Measurements from ENCODE around the gene SSR4. TPM values are rescaled to one million over a fixed set of nuclear protein-coding genes. Genes with fewer than 3 reads are reported as not detected.

SSR4 gene
- 379 to 436 TPM (median 396 TPM) in 5 replicates for total RNA-seq (2022; extraction: Qiagen RNA extraction; ENCODE audit: low read depth)

DNA sequence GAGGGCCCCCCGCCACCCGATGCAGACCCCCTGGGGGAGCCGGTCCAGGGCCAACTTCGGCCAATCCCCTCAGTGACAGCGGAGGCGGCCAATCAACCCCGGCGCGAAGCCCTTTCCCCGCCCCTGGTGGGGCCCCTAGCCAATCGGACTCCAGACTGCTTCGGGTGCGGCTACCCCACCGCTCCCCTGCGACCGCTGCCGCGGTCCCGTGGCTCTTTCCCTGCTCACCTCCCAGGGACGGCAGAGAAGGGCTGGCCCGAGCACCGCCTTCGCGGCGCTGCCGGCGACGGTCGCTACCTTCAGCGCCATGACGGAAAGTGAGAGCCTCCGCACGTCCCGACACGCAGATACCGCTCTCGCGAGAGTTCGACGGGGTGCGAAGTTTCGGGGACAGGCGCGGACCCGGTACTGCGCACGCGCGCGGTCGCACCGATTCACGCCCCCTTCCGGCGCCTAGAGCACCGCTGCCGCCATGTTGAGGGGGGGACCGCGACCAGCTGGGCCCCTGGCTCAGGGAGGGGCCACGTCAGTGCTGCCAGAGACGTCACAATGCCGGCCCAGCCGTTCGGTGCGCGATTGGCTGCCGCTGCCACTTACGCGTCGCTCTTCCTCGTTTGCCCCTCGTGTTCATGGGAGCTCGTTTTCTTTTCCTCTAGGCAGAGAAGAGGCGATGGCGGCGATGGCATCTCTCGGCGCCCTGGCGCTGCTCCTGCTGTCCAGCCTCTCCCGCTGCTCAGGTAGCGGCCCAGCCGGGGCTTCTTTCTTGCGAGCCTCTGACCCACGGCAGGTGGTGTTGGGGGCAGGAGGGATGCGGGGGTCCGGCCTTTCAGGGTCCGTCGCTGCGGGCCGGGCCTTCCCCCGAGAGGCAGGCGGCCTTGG is at the start of gene SSR4, which contains the start of gene IDH3G:
Gene SSR4, plus strand, starts transcription at position 651 of the 879 bp plus-strand sequence. Its CDS starts 20 bp downstream, at position 671.
Gene IDH3G, minus strand, starts transcription at position 358 of the 879 bp plus-strand sequence. Its CDS starts 49 bp downstream, at position 309.

DNA sequence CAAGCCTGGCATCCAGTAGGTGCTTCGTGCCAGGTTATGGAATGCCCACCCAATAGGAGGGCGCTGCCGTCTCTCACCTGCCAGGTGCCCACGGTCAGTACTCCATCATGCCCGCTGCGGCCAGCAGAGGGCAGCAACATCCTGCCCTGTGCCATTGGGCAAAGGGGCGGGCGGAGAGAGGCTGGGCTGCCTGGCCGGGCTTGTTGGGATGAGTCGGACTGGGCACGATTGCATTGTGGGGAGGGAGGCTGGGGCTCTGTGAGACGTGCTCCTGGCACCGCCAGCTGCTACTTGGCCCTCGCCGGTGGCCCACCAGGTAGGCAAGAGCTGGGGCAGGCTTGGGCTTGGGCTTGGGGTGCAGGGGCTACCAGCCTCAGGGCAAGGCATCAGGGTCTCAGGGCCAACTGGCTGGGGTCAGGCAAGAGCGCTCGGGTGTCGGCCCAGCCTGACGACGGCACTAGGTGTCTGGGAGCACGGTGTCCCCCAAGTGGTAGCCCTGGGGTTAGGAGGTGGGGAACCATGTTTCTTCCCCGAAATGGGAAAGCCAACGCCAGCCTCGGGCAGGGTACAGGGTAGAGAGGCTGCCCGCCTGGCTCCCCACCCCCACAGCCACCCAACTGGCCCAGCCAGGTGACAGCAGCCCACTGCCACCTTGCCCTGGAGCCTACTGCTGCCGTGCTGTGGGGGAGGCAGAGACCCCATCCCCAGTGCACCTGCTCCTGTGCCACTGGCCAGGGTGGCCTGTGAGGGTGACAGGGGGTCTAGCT is 30.3 kb upstream of the SSR4 start, which contains the start of gene PLXNB3:
Gene PLXNB3, plus strand, starts transcription at position 261 of the 767 bp plus-strand sequence. CDS start 1,287 bp downstream, outside the sequence.

DNA sequence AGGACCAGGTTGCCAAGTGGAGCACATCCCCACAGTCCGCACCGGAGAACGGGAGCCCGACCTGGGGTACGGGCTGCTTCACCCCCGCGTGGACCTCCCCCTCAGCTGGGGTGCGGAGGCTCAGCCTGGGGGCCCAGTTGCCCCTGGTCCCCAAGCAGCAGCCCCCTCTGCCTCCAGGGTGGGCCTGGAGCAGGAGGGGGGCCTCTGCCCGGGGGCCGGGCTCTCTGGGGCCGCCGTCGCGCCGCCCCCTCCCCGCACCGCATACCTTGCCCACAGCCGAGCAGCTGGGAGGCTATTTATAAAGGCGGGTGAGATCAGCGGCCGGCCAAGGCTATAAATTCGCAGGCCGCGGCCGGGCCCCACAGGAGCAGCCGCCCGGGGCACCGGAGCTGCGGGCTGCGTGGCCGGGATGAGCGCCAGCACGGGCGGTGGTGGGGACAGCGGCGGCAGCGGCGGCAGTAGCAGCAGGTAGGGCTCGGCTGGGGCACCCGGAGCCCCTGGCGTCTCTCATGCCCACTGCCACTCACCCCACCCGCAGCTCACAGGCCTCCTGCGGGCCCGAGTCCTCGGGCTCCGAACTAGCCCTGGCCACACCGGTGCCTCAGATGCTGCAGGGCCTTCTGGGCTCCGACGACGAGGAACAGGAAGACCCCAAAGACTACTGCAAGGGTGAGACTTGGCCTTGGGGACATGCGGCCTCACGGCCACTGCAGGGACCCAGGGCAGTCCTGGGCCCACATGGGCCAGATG is 13.6 kb upstream of the SSR4 start, which contains the start of gene SRPK3:
Gene SRPK3, plus strand, starts transcription at position 364 of the 750 bp plus-strand sequence. Its CDS starts 46 bp downstream, at position 410.

DNA sequence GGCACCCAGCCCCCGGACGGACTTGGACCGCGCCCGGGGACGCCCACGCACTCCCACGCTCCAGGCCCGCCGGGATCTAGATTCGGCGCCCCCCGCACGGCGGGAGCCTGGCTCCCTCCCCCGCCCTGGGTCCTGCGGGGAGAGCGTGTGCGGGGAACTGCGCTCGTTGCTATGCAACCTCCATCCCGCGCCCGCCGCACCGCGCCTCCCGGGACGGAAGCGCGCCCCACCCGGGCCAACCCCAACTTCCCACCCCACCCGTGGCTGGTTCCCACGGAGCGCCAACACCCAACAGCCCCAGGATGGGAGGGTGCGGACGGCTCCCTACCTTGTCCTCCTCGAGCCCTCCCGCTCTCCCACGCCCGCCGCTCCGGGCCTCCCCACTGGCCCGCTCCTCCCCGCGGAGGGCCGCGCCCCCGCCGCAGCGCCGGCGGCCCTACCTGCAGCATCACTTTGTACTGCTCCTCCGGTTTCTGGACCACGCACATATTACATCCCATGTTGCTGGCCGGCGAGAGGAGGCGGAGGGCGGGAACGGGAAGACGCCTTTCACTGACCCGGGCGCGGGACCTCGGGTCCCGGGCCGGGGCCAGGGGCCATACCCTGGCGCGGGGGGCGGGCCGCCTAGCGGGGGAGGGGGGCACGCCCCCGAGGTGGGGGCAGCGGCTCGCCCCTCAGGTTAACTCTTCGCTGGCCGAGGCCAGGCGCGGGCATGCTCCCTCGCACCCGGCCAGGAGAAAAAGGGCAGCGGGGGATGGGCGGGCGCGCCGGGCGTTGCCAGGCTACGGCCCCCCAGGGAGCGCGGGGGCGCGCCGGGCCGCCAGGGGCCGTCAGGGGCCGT is 35.6 kb downstream of the SSR4 start, which contains the start of gene PDZD4:
Gene PDZD4, minus strand, starts transcription at position 746 of the 841 bp plus-strand sequence. Its CDS starts 246 bp downstream, at position 500.

Other genes starting within 250 kb of the SSR4 start
- gene CCNQ, start 195.5 kb upstream of the SSR4 start, total RNA-seq (2022; extraction: Qiagen RNA extraction; ENCODE audit: low read depth), result 37.2 to 55.3 TPM (median 50.7 TPM) in 5 replicates
- gene DUSP9, start 147.5 kb upstream of the SSR4 start, total RNA-seq (2022; extraction: Qiagen RNA extraction; ENCODE audit: low read depth), result 0.84 to 1.6 TPM (median 1.2 TPM) in 5 replicates
- gene PNCK, start 120.9 kb upstream of the SSR4 start, total RNA-seq (2022; extraction: Qiagen RNA extraction; ENCODE audit: low read depth), result 0.19 to 0.58 TPM (median 0.25 TPM) in 3 of 5 replicates, not detected in the others
- gene SLC6A8, start 106.7 kb upstream of the SSR4 start, total RNA-seq (2022; extraction: Qiagen RNA extraction; ENCODE audit: low read depth), result 10.4 to 12.4 TPM (median 12.0 TPM) in 5 replicates
- 335 to 456 TPM (median 363 TPM) in 5 replicates for gene BCAP31, start 70.3 kb upstream of the SSR4 start, total RNA-seq (2022; extraction: Qiagen RNA extraction; ENCODE audit: low read depth)
- 2.4 to 4.1 TPM (median 3.4 TPM) in 5 replicates for gene ABCD1, start 69.8 kb upstream of the SSR4 start, total RNA-seq (2022; extraction: Qiagen RNA extraction; ENCODE audit: low read depth)
- 1.3 to 4.6 TPM (median 3.7 TPM) in 5 replicates for gene PLXNB3, start 30.4 kb upstream of the SSR4 start, total RNA-seq (2022; extraction: Qiagen RNA extraction; ENCODE audit: low read depth)
- 0.03 to 0.13 TPM (median 0.07 TPM) in 4 of 5 replicates, not detected in the other for gene SRPK3, start 13.6 kb upstream of the SSR4 start, total RNA-seq (2022; extraction: Qiagen RNA extraction; ENCODE audit: low read depth)
- 53.9 to 64.2 TPM (median 61.9 TPM) in 5 replicates for gene IDH3G, start 293 bp upstream of the SSR4 start, total RNA-seq (2022; extraction: Qiagen RNA extraction; ENCODE audit: low read depth)
- 3.2 to 4.1 TPM (median 3.4 TPM) in 5 replicates for gene PDZD4, start 35.9 kb downstream of the SSR4 start, total RNA-seq (2022; extraction: Qiagen RNA extraction; ENCODE audit: low read depth)
- 21.2 to 25.8 TPM (median 21.8 TPM) in 5 replicates for gene L1CAM, start 91.5 kb downstream of the SSR4 start, total RNA-seq (2022; extraction: Qiagen RNA extraction; ENCODE audit: low read depth)
- 0.07 to 0.10 TPM (median 0.09 TPM) in 4 of 5 replicates, not detected in the other for gene AVPR2, start 110.0 kb downstream of the SSR4 start, total RNA-seq (2022; extraction: Qiagen RNA extraction; ENCODE audit: low read depth)
- gene ARHGAP4, start 131.6 kb downstream of the SSR4 start, total RNA-seq (2022; extraction: Qiagen RNA extraction; ENCODE audit: low read depth), result 1.4 to 2.3 TPM (median 1.8 TPM) in 5 replicates
- gene NAA10, start 140.4 kb downstream of the SSR4 start, total RNA-seq (2022; extraction: Qiagen RNA extraction; ENCODE audit: low read depth), result 188 to 229 TPM (median 214 TPM) in 5 replicates
- 0.07 to 0.16 TPM (median 0.09 TPM) in 4 of 5 replicates, not detected in the other for gene RENBP, start 150.0 kb downstream of the SSR4 start, total RNA-seq (2022; extraction: Qiagen RNA extraction; ENCODE audit: low read depth)
- gene HCFC1, start 177.2 kb downstream of the SSR4 start, total RNA-seq (2022; extraction: Qiagen RNA extraction; ENCODE audit: low read depth), result 40.4 to 49.7 TPM (median 44.7 TPM) in 5 replicates
- 5.3 to 8.3 TPM (median 6.9 TPM) in 5 replicates for gene TMEM187, start 178.1 kb downstream of the SSR4 start, total RNA-seq (2022; extraction: Qiagen RNA extraction; ENCODE audit: low read depth)
- 215 to 239 TPM (median 234 TPM) in 5 replicates for gene IRAK1, start 225.2 kb downstream of the SSR4 start, total RNA-seq (2022; extraction: Qiagen RNA extraction; ENCODE audit: low read depth)

All from A549 treated with DMSO at 1 μM for 4 hours (cell line).